ENCODE measurements around the gene ARHGAP11A. TPM values are rescaled to one million over a fixed set of nuclear protein-coding genes. Genes with fewer than 3 reads are reported as not detected.

ARHGAP11A gene
- total RNA-seq, 1 experiment from 2014 or later, result 102 TPM

DNA sequence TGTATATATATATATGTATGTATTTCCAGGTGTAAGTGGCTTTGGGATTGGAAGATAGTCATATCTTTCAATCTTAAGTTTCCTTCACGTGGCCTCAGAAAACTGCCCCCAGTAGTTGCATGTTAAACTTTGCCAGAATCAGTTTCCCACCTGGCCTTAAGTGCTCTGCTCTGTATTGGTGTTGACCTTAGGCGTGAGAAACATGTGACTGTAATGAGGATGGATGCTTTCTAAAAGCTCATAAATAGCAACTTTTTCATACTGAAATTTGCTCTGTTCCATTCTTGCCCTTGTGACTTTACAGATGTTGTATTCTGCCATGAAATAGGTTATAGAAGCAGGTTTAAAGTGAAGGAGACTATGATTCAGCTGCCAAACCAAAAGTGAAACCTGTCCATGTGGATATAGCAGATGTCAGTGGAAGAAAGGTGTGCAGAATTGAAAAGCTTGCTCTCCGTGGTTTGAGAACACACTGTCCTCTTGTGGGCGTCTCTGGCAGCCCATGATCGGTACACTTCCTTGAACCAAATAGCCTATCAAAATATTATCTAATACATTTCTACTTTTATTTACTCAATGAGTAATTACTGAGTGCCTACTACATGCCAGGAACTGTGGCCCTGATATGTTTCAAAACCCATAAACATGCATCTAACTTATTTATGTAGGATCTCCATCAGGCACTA, 42.0 kb downstream of the ARHGAP11A start (continued):
- TF ChIP-seq, protein P1, sequence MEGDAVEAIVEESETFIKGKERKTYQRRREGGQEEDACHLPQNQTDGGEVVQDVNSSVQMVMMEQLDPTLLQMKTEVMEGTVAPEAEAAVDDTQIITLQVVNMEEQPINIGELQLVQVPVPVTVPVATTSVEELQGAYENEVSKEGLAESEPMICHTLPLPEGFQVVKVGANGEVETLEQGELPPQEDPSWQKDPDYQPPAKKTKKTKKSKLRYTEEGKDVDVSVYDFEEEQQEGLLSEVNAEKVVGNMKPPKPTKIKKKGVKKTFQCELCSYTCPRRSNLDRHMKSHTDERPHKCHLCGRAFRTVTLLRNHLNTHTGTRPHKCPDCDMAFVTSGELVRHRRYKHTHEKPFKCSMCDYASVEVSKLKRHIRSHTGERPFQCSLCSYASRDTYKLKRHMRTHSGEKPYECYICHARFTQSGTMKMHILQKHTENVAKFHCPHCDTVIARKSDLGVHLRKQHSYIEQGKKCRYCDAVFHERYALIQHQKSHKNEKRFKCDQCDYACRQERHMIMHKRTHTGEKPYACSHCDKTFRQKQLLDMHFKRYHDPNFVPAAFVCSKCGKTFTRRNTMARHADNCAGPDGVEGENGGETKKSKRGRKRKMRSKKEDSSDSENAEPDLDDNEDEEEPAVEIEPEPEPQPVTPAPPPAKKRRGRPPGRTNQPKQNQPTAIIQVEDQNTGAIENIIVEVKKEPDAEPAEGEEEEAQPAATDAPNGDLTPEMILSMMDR (IDR thresholded peaks at IDR 0.05 in 2 of 3, conservative IDR thresholded peaks at IDR 0.05 in 1 of 3; ENCODE audit: borderline replicate concordance in 1 of 3, insufficient read depth in 1 of 3, low read depth in 2 of 3, low read length in 2 of 3), result no peak
- TF ChIP-seq RAD21 (IDR thresholded peaks at IDR 0.05; ENCODE audit: low read depth), result no peak
- TF ChIP-seq CBX3 (IDR thresholded peaks at IDR 0.05; ENCODE audit: low read depth), result no peak

DNA sequence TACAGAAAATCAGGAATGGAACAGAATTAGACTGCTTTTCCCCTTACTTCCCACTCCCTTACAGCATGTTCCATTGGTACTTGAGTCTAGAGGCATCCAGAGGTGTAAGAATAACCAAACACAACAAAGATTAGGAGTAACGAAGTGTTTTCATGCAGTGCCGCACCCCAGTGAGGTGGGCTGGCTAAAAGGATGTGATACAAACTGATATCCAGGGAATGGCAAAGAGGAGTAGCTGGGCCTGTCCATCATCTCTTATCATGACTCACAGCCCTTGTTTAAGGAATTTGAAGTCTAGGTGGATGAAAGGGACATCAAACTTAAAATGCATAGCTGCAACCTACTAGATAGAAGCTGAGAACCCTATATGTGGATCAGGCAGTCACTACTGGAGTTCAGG, 42.6 kb downstream of the ARHGAP11A start:
- CTCF ChIA-PET, result interaction anchor here (3.6 kb wide), 1 partner anchor 8 kb away, joined by 15 read pairs; no protein-coding TSS in a partner anchor
- Histone ChIP-seq H3K4me2 (ENCODE audit: low read length) (no peak overlapping the region), H3K27me3 (ENCODE audit: insufficient read depth, low read length) (no peaks in the 10 kb centered on the region), H3K79me2 (ENCODE audit: insufficient read depth, low read length) (no peaks in the 10 kb centered on the region), H4K20me1 (ENCODE audit: insufficient read depth) (no peaks in the 10 kb centered on the region), H3K36me3 (ENCODE audit: control insufficient read depth in 1 of 2, insufficient read depth in 2 of 2, low read length in 2 of 2) (peaks cover 0 to 4% of the 10 kb centered on the region in 2 experiments; a peak in 2 of 4 replicates), H3K9me3 (ENCODE audit: control insufficient read depth in 1 of 2, insufficient read depth in 1 of 2, low read depth in 1 of 2, low read length in 2 of 2) (no peaks in the 10 kb centered on the region), H3K4me3 (replicated peaks in 1 of 2; ENCODE audit: low read depth in 1 of 2, low read length in 2 of 2) (no peak overlapping the region), H3K27ac (ENCODE audit: low read depth, low read length) (no peak overlapping the region), H3K4me1 (ENCODE audit: control insufficient read depth in 1 of 2, insufficient read depth in 2 of 2, low read length in 2 of 2) (no peaks in the 10 kb centered on the region), H3K9me2 (ENCODE audit: insufficient read depth) (no peaks in the 10 kb centered on the region), H3K9ac (ENCODE audit: low read length) (no peak overlapping the region), H2AFZ (ENCODE audit: low read depth, low read length, poor library complexity, severe bottlenecking) (no peak overlapping the region)
- TF ChIP-seq POLR2A (IDR thresholded peaks at IDR 0.05; ENCODE audit: borderline replicate concordance, extremely low read depth, insufficient read depth, insufficient read length) (no peak), POLR2AphosphoS5 (IDR thresholded peaks at IDR 0.05; ENCODE audit: low read depth, low read length) (no peak)
- TF ChIP-seq, protein P2, sequence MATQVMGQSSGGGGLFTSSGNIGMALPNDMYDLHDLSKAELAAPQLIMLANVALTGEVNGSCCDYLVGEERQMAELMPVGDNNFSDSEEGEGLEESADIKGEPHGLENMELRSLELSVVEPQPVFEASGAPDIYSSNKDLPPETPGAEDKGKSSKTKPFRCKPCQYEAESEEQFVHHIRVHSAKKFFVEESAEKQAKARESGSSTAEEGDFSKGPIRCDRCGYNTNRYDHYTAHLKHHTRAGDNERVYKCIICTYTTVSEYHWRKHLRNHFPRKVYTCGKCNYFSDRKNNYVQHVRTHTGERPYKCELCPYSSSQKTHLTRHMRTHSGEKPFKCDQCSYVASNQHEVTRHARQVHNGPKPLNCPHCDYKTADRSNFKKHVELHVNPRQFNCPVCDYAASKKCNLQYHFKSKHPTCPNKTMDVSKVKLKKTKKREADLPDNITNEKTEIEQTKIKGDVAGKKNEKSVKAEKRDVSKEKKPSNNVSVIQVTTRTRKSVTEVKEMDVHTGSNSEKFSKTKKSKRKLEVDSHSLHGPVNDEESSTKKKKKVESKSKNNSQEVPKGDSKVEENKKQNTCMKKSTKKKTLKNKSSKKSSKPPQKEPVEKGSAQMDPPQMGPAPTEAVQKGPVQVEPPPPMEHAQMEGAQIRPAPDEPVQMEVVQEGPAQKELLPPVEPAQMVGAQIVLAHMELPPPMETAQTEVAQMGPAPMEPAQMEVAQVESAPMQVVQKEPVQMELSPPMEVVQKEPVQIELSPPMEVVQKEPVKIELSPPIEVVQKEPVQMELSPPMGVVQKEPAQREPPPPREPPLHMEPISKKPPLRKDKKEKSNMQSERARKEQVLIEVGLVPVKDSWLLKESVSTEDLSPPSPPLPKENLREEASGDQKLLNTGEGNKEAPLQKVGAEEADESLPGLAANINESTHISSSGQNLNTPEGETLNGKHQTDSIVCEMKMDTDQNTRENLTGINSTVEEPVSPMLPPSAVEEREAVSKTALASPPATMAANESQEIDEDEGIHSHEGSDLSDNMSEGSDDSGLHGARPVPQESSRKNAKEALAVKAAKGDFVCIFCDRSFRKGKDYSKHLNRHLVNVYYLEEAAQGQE (IDR thresholded peaks at IDR 0.05; ENCODE audit: low read depth), result no peak
- intact Hi-C loops (cut with micrococcal nuclease), result no loop called here
- DNase-seq (ENCODE audit: low read depth, low spot score), result no peak
- RAD21 ChIA-PET (ENCODE audit: low non-redundant PET in 1 of 2, low total read pairs in 2 of 2, uncharacterized antibody in 2 of 2, unreplicated experiment in 2 of 2), result no interaction called here
- BruUV-seq (replicated peaks), result no TSS peak
- POLR2A ChIA-PET, result interaction anchor here (0.6 kb wide), 1 partner anchor 278 kb away, joined by 3 read pairs; no protein-coding TSS in a partner anchor
- no peak for ATAC-seq

All from HCT116 (cell line).